GM23248 (cell line): ENCODE measurements around the gene PGS1. TPM values are rescaled to one million over a fixed set of nuclear protein-coding genes. Genes with fewer than 3 reads are reported as not detected.

Experiments
- DNase-seq: peaks from one replicate; pipeline ENCODE4 v3.0.0-alpha.2; 2015
- H2AFZ ChIP-seq: fragments of 200-600 bp; sonication (generic); 2 replicates; pipeline ENCODE4 v1.6.1; 2016; ENCODE audit warnings: antibody characterized with exemption
- H3F3A ChIP-seq: fragments of 200-600 bp; sonication (generic); 2 replicates; pipeline ENCODE4 v1.6.1; 2016; ENCODE audit warnings: mild to moderate bottlenecking, antibody characterized with exemption, mixed run types; ENCODE audit not compliant: insufficient read depth
- H3K27ac ChIP-seq: fragments of 200-600 bp; sonication (generic); 2 replicates; pipeline ENCODE4 v1.5.1; 2016; ENCODE audit warnings: mild to moderate bottlenecking
- H3K27me3 ChIP-seq: fragments of 200-600 bp; sonication (generic); replicated peaks from 2 replicates; pipeline ENCODE4 v1.6.1; 2016; ENCODE audit warnings: mild to moderate bottlenecking; ENCODE audit not compliant: insufficient read depth
- H3K36me3 ChIP-seq: fragments of 200-600 bp; sonication (generic); 2 replicates; pipeline ENCODE4 v1.6.1; 2016; ENCODE audit warnings: low read depth, mild to moderate bottlenecking
- H3K4me1 ChIP-seq: fragments of 200-600 bp; sonication (generic); 2 replicates; pipeline ENCODE4 v1.6.1; 2016; ENCODE audit warnings: mild to moderate bottlenecking; ENCODE audit not compliant: insufficient read depth
- H3K4me2 ChIP-seq: fragments of 200-600 bp; sonication (generic); one replicate; pipeline ENCODE4 v1.6.1; 2016; ENCODE audit warnings: mild to moderate bottlenecking; ENCODE audit not compliant: unreplicated experiment
- H3K4me3 ChIP-seq: fragments of 200-600 bp; sonication (generic); 2 replicates; pipeline ENCODE4 v1.5.1; 2016; ENCODE audit warnings: mild to moderate bottlenecking
- H3K79me2 ChIP-seq: fragments of 200-600 bp; sonication (generic); 2 replicates; pipeline ENCODE4 v1.6.1; 2016; ENCODE audit warnings: mild to moderate bottlenecking; ENCODE audit not compliant: insufficient read depth
- H3K9ac ChIP-seq: fragments of 200-600 bp; sonication (generic); 2 replicates; pipeline ENCODE4 v1.6.1; 2016; ENCODE audit warnings: mild to moderate bottlenecking
- H3K9me2 ChIP-seq: fragments of 200-600 bp; sonication (generic); 2 replicates; pipeline ENCODE4 v1.6.1; 2016; ENCODE audit warnings: mixed run types, mild to moderate bottlenecking, moderate library complexity; ENCODE audit not compliant: insufficient read depth
- H3K9me3 ChIP-seq: fragments of 200-600 bp; sonication (generic); one replicate; pipeline ENCODE4 v1.6.1; 2017; ENCODE audit warnings: low read depth
- H4K20me1 ChIP-seq: fragments of 200-600 bp; sonication (generic); 2 replicates; pipeline ENCODE4 v1.6.0; 2016; ENCODE audit not compliant: insufficient read depth
- EZH2 ChIP-seq: fragments of 200-600 bp; sonication (generic); IDR thresholded peaks from 2 replicates; pipeline ENCODE4 v1.6.1; 2018; ENCODE audit warnings: antibody characterized with exemption, mild to moderate bottlenecking; ENCODE audit not compliant: insufficient read depth, poor library complexity, severe bottlenecking
- EZH2phosphoT487 ChIP-seq: fragments of 200-600 bp; sonication (generic); IDR thresholded peaks from 2 replicates; pipeline ENCODE4 v1.6.1; 2018; ENCODE audit warnings: antibody characterized with exemption, moderate library complexity, mild to moderate bottlenecking, low read depth; ENCODE audit not compliant: insufficient read depth
- WGBS, 2 experiments: methylation state at CpG; one replicate each; pipeline ENCODE4 v1.1.6; 2015 to 2017; ENCODE audit warnings: low lambda C conversion rate in 2 of 2, low coverage in 1 of 2; ENCODE audit errors: missing lambda C conversion rate in 2 of 2; 5-methylcytosine and 5-hydroxymethylcytosine counted together
- in situ Hi-C: fragments of 300-500 bp; cut with MboI; formaldehyde crosslinking; loops from 2 replicates; pipeline ENCODE4 v1.15.0; 2020
- polyA plus RNA-seq: library from polyadenylated mRNA; unstranded; fragments of >200 nt; fragmentation: Nextera tagmentation; extraction: Ambion mirVana; gene quantifications from 2 replicates; pipeline ENCODE4 v1.2.1, GENCODE V29; 2016
- total RNA-seq: library from RNA; depleted of rRNA; stranded (reverse); fragments of >200 nt; shearing (Covaris generic); gene quantifications from 2 replicates; pipeline ENCODE4 v1.2.3, GENCODE V29; 2014

Gene PGS1
- total and polyA plus RNA-seq, 2 experiments from 2014 or later: 30.2 to 32.5 TPM

DNA sequence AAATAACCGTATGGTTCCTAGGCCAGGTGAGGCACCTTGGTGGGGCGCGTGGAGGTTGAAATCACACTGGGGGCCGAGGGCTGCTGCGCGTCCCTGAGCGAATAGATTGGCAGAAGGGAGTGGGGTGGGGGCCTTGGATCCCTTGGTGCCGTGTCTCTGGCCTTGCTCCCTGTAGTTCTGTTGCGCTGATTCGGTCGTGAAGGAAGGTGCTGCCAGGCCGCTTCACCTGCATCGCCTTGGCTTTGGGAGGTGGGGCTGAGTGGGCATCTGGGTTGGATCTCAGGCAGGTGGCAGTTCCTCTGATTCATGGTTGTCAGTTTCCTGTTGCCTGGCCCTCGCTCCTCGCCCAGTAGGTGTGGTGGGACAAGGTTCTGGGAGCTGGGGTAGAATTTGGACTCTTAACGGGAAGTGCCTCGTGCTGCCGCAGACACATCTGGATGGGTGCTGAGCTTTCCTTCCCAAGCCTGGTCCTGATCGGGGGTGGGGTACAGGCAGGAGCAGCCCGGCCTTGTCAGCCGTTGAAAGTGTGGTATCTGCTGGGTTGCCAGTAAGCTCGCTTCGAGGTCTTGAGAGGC lies 30.1 kb downstream of the PGS1 start:
- H3K9ac ChIP-seq: no peak overlapping the region
- no peaks in the 10 kb centered on the region for H3K27me3 ChIP-seq
- peaks cover 92% of the 10 kb centered on the region for H3K79me2 ChIP-seq
- H3K4me3 ChIP-seq: no peak overlapping the region
- H2AFZ ChIP-seq: no peak overlapping the region
- H3K36me3 ChIP-seq: peaks cover 3% of the 10 kb centered on the region; the same call in 1 of the 2 replicates
- H3K9me3 ChIP-seq: no peaks in the 10 kb centered on the region
- 0 out of 2 replicates have a peak, but pooled peaks cover 4% of the 10 kb centered on the region for H4K20me1 ChIP-seq
- no peak overlapping the region for H3K4me2 ChIP-seq
- no peak for DNase-seq
- H3K4me1 ChIP-seq: peaks cover 3% of the 10 kb centered on the region; the same call in 1 of the 2 replicates
- in situ Hi-C loops: no loop called here
- no peaks in the 10 kb centered on the region for H3K9me2 ChIP-seq
- TF ChIP-seq EZH2 (no peak), EZH2phosphoT487 (no peak)
- no peak overlapping the region for H3K27ac ChIP-seq
- no peaks in the 10 kb centered on the region for H3F3A ChIP-seq
- 87% methylated on average over 23 of the region's 23 CpGs for WGBS, 2 experiments

DNA sequence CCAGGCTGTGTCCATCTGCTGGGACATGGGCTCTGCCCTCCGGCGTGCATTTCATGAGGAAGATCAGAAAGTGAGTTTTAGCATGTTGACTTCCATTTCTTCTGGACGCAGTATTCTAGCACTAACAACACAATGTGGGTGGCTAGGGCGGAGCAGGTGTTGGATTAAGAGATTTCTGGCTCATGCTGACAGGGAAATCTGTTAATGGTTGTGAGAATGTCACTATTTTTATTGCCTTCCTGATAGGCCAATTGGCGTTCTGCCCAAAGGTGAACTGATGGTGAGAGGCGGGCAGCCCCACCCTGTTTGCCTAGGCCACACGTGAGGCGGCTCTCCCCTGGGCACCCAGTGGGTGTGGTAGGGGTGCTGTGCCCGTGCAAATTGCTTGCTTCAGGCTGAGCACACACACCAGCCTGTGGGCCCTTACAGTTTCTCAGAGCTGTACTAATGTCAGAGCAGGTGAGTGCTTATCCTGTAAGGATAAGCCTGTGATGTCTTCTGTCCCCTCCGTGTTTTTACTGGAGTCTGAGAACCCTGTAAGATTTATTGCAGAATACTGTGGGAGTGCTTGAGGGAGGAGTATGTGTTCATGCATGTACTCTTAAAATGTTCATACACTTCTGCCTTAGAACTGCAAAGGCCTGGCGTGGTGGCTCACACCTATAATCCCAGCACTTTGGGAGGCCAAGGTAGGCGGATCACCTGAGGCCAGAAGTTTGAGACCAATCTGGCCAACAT lies 30.9 kb downstream of the PGS1 start:
- no peak for DNase-seq
- no peak overlapping the region for H3K4me2 ChIP-seq

DNA sequence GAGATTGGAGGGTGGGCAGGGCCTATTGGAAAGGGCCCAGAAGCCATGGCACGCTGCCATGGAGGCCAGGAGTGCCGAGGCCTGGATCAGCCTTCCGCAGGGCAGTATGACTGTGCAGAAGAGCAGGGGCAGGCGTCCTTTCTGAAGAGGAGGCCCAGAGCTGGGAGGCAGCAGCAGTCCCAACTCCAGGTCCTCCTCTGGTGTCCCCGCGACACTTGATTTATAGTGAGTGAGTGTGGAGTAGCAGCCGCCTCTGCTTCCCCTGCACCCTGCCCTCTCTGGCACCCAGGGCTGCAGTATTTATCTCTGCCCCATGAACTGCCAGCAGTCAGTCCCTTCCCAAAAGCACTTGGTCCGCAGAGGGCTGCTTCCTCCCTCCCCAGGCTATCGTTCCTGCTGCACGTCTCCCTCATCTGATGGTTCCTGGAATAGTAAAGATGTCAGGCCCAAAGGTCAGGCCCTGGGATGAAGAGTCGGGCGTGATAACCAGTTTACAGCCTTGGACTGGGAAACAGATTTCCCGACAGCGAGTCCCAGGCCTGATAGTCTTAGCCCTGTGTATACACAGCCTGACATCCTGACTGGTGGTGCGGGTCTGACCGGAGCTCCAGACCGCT lies 32.9 kb downstream of the PGS1 start:
- Histone ChIP-seq H3K9me3 (no peaks in the 10 kb centered on the region), H4K20me1 (0 out of 2 replicates have a peak, but pooled peaks cover 4% of the 10 kb centered on the region), H3K27me3 (no peaks in the 10 kb centered on the region), H3F3A (no peaks in the 10 kb centered on the region), H3K4me1 (peaks cover 3% of the 10 kb centered on the region; the same call in 1 of the 2 replicates), H3K79me2 (peaks cover 74% of the 10 kb centered on the region), H2AFZ (no peak overlapping the region), H3K27ac (no peak overlapping the region), H3K36me3 (no peaks in the 10 kb centered on the region; the same call in 1 of the 2 replicates), H3K4me2 (no peak overlapping the region), H3K9ac (no peak overlapping the region), H3K9me2 (no peaks in the 10 kb centered on the region), H3K4me3 (no peak overlapping the region)
- DNase-seq: no peak
- WGBS, 2 experiments: 90 to 91% methylated on average over 17 of the region's 17 CpGs
- no peak for TF ChIP-seq EZH2
- TF ChIP-seq EZH2phosphoT487: no peak
- in situ Hi-C loops: no loop called here

More for the DNA sequence above, 30.9 kb downstream of the PGS1 start:
- Histone ChIP-seq H4K20me1 (0 out of 2 replicates have a peak, but pooled peaks cover 4% of the 10 kb centered on the region), H3K9ac (no peak overlapping the region), H3K4me1 (peaks cover 3% of the 10 kb centered on the region; the same call in 1 of the 2 replicates), H3K79me2 (peaks cover 88% of the 10 kb centered on the region), H2AFZ (no peak overlapping the region), H3K9me2 (no peaks in the 10 kb centered on the region), H3F3A (no peaks in the 10 kb centered on the region), H3K9me3 (no peaks in the 10 kb centered on the region), H3K36me3 (no peaks in the 10 kb centered on the region; the same call in 1 of the 2 replicates), H3K27me3 (no peaks in the 10 kb centered on the region), H3K27ac (no peak overlapping the region), H3K4me3 (no peak overlapping the region)
- no peak for TF ChIP-seq EZH2
- TF ChIP-seq EZH2phosphoT487: no peak
- WGBS, 2 experiments: 70 to 72% methylated on average over 12 of the region's 12 CpGs
- in situ Hi-C loops: no loop called here

DNA sequence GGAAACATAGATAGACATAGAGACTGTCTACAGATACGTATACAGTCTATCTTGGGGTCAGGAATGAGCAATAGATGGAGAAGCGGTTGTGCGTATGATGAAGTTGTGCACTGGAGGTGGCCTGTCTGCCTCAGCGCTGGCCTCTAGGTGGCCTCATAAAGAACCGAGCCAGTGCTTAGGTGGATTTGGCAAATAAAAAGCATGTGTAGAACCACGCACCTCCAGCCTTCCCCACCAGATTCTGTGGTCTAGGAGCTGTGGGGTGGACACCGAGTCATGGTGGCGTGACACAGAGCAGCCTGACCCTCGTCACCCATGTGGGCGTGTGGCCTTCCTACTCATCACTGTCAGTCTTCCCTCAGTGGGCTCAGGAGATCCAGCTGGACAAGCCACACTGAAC lies 34.0 kb downstream of the PGS1 start:
- no peaks in the 10 kb centered on the region; the same call in 1 of the 2 replicates for H3K36me3 ChIP-seq
- no peaks in the 10 kb centered on the region for H3K27me3 ChIP-seq
- no peaks in the 10 kb centered on the region for H3F3A ChIP-seq
- no peak overlapping the region for H3K4me2 ChIP-seq
- in situ Hi-C loops: no loop called here
- no peaks in the 10 kb centered on the region for H3K9me2 ChIP-seq
- H3K27ac ChIP-seq: no peak overlapping the region
- peaks cover 68% of the 10 kb centered on the region for H3K79me2 ChIP-seq
- TF ChIP-seq EZH2 (no peak), EZH2phosphoT487 (no peak)
- H3K4me1 ChIP-seq: peaks cover 3% of the 10 kb centered on the region; the same call in 1 of the 2 replicates
- H4K20me1 ChIP-seq: 0 out of 2 replicates have a peak, but pooled peaks cover 4% of the 10 kb centered on the region
- H2AFZ ChIP-seq: no peak overlapping the region
- H3K4me3 ChIP-seq: no peak overlapping the region
- peak; percentile 52 for DNase-seq
- no peaks in the 10 kb centered on the region for H3K9me3 ChIP-seq
- 80 to 81% methylated on average over 10 of the region's 10 CpGs for WGBS, 2 experiments
- H3K9ac ChIP-seq: no peak overlapping the region
